NOMO-1 treated with DMSO at 0.1 percent for 48 hours (cell line): ENCODE results near the gene CDC42BPB.

Experiments
- DNase-seq: peaks from one replicate; lab custom pipeline; 2025; ENCODE audit not compliant: unreplicated experiment; lab: John Stamatoyannopoulos, UW

The CDC42BPB gene

DNA sequence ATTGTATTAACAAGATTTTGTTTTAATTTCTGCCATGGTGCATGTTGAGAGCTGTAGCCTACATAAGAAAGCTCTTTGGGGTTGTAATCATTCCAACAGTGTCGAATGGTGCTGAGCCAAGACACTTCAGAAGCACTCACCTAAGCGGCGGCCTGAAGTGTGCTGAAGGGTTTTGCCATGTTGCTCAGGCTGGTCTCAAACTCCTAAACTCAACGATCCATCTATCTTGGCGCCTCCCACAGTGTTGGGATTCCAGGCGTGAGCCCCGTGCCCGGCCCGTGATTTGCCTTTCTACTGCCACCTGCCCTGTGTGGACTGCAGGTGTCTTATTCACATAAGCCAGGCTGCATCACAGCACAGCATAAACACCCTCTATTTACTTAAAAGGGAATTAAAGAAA, 86.0 kb downstream of the CDC42BPB start:
- no peak for DNase-seq

GRCh38 chr14:102970496-102970895, 86.9 kb downstream of the CDC42BPB start:
- no peak for DNase-seq

GRCh38 chr14:102969901-102970300, 87.4 kb downstream of the CDC42BPB start:
- no peak for DNase-seq

DNA sequence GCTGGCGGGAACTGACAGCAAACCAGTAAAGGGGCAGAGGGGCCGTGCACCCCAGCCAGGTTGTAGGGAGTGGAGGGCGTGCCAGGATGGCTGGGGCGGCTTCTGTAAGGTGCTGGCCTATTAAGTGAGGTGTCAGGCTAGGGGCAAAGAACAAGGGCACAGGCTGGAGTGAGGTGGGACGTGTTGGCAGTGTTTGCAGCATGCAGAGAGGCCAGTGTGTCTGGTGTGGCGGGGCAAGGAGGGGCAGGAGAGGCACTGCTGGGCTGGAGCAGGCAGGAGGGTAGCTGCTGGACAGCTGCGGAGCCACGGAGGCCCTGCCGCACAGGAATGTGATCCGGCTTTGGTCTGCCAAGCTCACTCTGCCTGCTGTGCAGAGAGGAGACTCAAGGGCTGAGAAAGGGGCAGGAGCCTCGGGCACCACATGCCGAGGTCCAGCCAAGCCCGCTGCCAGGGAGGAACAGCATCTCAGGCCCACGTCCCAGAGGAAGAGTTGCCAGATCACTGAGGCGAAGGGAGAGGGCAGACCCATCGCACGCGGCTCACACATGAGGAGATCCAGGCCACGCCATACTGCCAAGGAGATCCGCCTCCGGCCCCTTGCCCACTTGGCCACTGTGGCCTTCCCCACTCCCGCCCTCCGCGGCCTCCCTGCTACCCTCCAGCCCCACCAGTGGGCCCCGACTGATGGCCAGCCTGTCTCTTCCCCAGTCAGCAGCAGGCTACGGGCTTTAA, 88.1 kb downstream of the CDC42BPB start:
- no peak for DNase-seq

DNA sequence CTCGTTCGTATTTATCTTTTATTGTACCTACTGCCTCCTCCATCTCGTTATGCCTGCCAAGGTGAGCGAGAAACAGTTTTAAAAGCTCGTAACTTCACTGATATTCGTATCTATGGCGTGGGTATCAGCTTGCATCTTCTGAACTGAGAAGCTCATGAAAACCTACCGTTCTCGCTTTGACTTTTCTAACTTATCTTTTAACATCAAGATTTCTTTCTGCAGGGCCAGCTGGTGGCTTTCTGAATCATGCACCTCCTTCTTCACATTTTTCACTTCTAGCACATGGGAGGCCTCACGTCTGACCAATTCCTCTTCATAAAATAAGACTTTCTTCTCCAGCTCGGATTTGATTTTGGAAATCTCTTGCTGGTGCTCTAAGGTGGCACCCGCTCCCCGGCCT, 89.0 kb downstream of the CDC42BPB start:
- DNase-seq: no peak

GRCh38 chr14:102967506-102967795, 89.9 kb downstream of the CDC42BPB start:
- no peak for DNase-seq

- DNase-seq: no peak
Measured at GRCh38 chr14:102966681-102967505, 90.5 kb downstream of the CDC42BPB start.

- peak; percentile 47 for DNase-seq
Measured at GRCh38 chr14:102965971-102966655, 91.2 kb downstream of the CDC42BPB start.

- no peak for DNase-seq
Measured at GRCh38 chr14:102965282-102965681, 92.1 kb downstream of the CDC42BPB start.

GRCh38 chr14:102964152-102964730, 93.1 kb downstream of the CDC42BPB start:
- DNase-seq: no peak

DNA sequence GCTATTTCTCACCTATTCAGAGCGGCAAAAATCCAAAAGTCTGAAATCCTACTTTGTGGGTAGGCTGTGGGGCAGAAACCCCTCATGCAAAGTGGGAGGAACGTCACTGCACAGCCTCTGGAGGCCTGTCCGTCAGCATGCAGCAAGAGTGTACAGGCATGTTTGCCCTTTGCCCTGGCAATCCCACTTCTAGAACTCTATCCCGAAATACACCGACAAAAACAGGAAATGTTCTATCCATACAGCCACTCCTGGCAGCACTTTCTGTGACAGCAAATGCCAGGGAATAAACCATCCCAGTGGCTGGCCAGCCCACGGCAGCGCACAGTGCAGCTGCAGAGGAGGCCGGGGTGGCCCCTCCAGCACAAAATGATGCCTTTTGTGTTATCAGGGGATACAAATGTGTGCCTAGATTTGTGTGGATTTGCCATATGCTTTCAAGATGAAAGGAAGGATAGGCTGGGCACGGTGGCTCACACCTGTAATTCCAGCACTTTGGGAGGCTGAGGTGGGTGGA, 95.2 kb downstream of the CDC42BPB start:
- no peak for DNase-seq

GRCh38 chr14:102958461-102958860, 98.9 kb downstream of the CDC42BPB start:
- DNase-seq: no peak

DNA sequence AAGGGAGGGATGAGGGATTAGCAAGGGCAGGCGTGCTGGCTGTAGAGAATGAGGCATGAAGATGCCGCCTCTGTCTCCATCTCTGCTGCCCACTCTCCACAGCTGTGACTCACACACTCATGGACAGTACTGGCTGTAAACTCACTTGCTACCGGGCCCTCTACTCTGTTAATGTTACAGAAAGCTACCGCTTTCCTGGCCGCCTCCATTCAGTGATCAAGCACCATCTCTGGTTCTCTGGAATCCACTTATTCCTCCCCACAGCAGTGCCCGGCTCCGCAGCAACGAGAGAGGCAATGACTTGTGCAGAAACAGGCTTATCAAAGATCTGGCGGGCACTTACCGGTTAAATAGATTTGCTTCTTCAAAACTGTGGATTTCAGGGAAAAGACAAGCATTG, 100.1 kb downstream of the CDC42BPB start:
- no peak for DNase-seq

GRCh38 chr14:102955636-102956408, 101.5 kb downstream of the CDC42BPB start:
- DNase-seq: no peak

- no peak for DNase-seq
Measured at GRCh38 chr14:102954081-102954789, 103.1 kb downstream of the CDC42BPB start.

- DNase-seq: no peak
Measured at GRCh38 chr14:102953100-102953499, 104.2 kb downstream of the CDC42BPB start.

- DNase-seq: no peak
Measured at GRCh38 chr14:102952276-102952675, 105.1 kb downstream of the CDC42BPB start.

GRCh38 chr14:102951799-102952198, 105.5 kb downstream of the CDC42BPB start:
- DNase-seq: no peak

GRCh38 chr14:102951034-102951433, 106.3 kb downstream of the CDC42BPB start:
- DNase-seq: no peak
